K562 (cell line): ENCODE results near the gene CFAP97D2. TPM values are rescaled to one million over a fixed set of nuclear protein-coding genes. Genes with fewer than 3 reads are reported as not detected.

Experiments
- BCL6 ChIP-seq: fragments of 250-450 bp; sonication (Bioruptor Pico); IDR thresholded peaks from 2 replicates; pipeline ENCODE4 v1.4.0; 2020
- CEBPG ChIP-seq, 3 experiments: fragments of 200-800 bp in 1 of 3; sonication (Bioruptor generic) in 1 of 3; sonication (generic) in 1 of 3; formaldehyde crosslinking in 1 of 3; IDR thresholded peaks in 2 of 3; conservative IDR thresholded peaks in 1 of 3; 2 replicates each; pipeline versions ENCODE4 v1.6.1 to v1.8.0; 2016 to 2022; ENCODE audit warnings: missing compliant biosample characterization in 2 of 3, missing genetic modification characterization in 2 of 3, mild to moderate bottlenecking in 1 of 3, missing genetic modification reagents in 1 of 3
- DIDO1 ChIP-seq: fragments of 450-650 bp; IDR thresholded peaks from 2 replicates; pipeline ENCODE4 v1.6.1; 2016; ENCODE audit warnings: low read depth, missing biosample characterization, missing genetic modification characterization
- ELF1 ChIP-seq: fragments of 200-800 bp; sonication (Bioruptor generic); IDR thresholded peaks from 2 replicates; pipeline ENCODE4 v1.6.1; 2016; ENCODE audit warnings: missing genetic modification characterization, missing compliant biosample characterization
- EP300 ChIP-seq: IDR thresholded peaks from 2 replicates; pipeline ENCODE4 v1.6.1; 2012; ENCODE audit warnings: low read length, improper control_type of control experiment
- ETS2 ChIP-seq: IDR thresholded peaks from 2 replicates; pipeline ENCODE4 v1.6.1; 2016; ENCODE audit warnings: borderline replicate concordance, missing genetic modification characterization, mild to moderate bottlenecking, moderate library complexity, missing compliant biosample characterization; ENCODE audit not compliant: poor library complexity, severe bottlenecking
- HDAC1 ChIP-seq, 2 experiments: fragments of 450-650 bp; IDR thresholded peaks; 2 replicates each; pipeline ENCODE4 v1.6.1; 2016 to 2017; ENCODE audit warnings: inconsistent platforms in 1 of 2, mild to moderate bottlenecking in 1 of 2, moderate library complexity in 1 of 2
- MAFG ChIP-seq: fragments of 450-650 bp; conservative IDR thresholded peaks from 2 replicates; pipeline ENCODE4 v1.6.1; 2016; ENCODE audit warnings: missing genetic modification characterization, missing compliant biosample characterization
- MNT ChIP-seq, 2 experiments: fragments of 450-650 bp; conservative IDR thresholded peaks; 2 replicates each; pipeline ENCODE4 v1.6.1; 2017; ENCODE audit warnings: mild to moderate bottlenecking in 2 of 2, moderate library complexity in 2 of 2
- NCOR1 ChIP-seq: fragments of 450-650 bp; IDR thresholded peaks from 2 replicates; pipeline ENCODE4 v1.6.1; 2016; ENCODE audit warnings: mild to moderate bottlenecking, moderate library complexity
- NR1H2 ChIP-seq: sonication (generic); formaldehyde crosslinking; IDR thresholded peaks from 2 replicates; pipeline ENCODE4 v1.4.0; 2020; ENCODE audit warnings: mild to moderate bottlenecking, missing genetic modification reagents
- SMC3 ChIP-seq: conservative IDR thresholded peaks from 2 replicates; pipeline ENCODE4 v1.6.1; 2011; ENCODE audit warnings: low read depth, low read length, improper control_type of control experiment; ENCODE audit not compliant: insufficient read depth
- SNAPC5 ChIP-seq: fragments of 250-450 bp; sonication (Bioruptor Pico); IDR thresholded peaks from 2 replicates; pipeline ENCODE4 v1.8.0; 2021; ENCODE audit warnings: moderate library complexity, mild to moderate bottlenecking, inconsistent platforms
- SPI1 ChIP-seq: IDR thresholded peaks from 2 replicates; pipeline ENCODE4 v1.6.1; 2011; ENCODE audit warnings: low read depth, low read length, control low read depth, borderline replicate concordance
- TAF7 ChIP-seq: fragments of 450-650 bp; IDR thresholded peaks from 2 replicates; pipeline ENCODE4 v1.6.1; 2016; ENCODE audit warnings: missing genetic modification characterization, missing compliant biosample characterization
- YBX1 ChIP-seq: fragments of 450-650 bp; IDR thresholded peaks from 2 replicates; pipeline ENCODE4 v1.7.1; 2016; ENCODE audit warnings: mild to moderate bottlenecking
- ZFPM2 ChIP-seq: fragments of 250-450 bp; sonication (Bioruptor Pico); IDR thresholded peaks from 2 replicates; pipeline ENCODE4 v1.5.1; 2022; ENCODE audit warnings: mild to moderate bottlenecking
- ZNF277 ChIP-seq: fragments of 250-450 bp; sonication (Bioruptor Pico); IDR thresholded peaks from 2 replicates; pipeline ENCODE4 v1.8.0; 2022; ENCODE audit warnings: inconsistent platforms, mild to moderate bottlenecking, moderate library complexity, borderline replicate concordance
- ZNF316 ChIP-seq: fragments of 450-650 bp; IDR thresholded peaks from 2 replicates; pipeline ENCODE4 v1.6.1; 2016
- ZNF76 ChIP-seq: fragments of 250-450 bp; sonication (Bioruptor Pico); IDR thresholded peaks from 2 replicates; pipeline ENCODE4 v1.4.0; 2020; ENCODE audit warnings: mild to moderate bottlenecking, moderate library complexity, borderline replicate concordance
- polyA plus RNA-seq, 8 experiments: library from polyadenylated mRNA; depleted of rRNA in 4 of 8; stranded (reverse) in 5 of 8; unstranded in 3 of 8; fragments of >200 nt; fragmentation: Nextera tagmentation in 2 of 8; fragmentation: Illumina TruSeq in 1 of 8; extraction: Ambion mirVana in 2 of 8; extraction: Trizol in 1 of 8; gene quantifications; 2 replicates each; pipeline versions ENCODE4 v1.2.1 to v1.2.3, GENCODE V29; 2011 to 2014; ENCODE audit warnings: inconsistent platforms in 1 of 8, missing spikeins in 1 of 8
- total RNA-seq, 7 experiments: library from RNA; depleted of rRNA in 6 of 7; stranded (reverse); fragments of >200 nt in 6 of 7; fragmentation: Illumina TruSeq in 2 of 7; extraction: Trizol in 2 of 7; gene quantifications; 2 replicates each; pipeline versions ENCODE4 v1.2.1 to v1.2.3, GENCODE V29; 2011 to 2021; ENCODE audit warnings: low replicate concordance in 1 of 7
- TF ChIP-seq, protein P1 (sequence below): fragments of 450-650 bp; IDR thresholded peaks from 2 replicates; pipeline ENCODE4 v1.6.1; 2017; ENCODE audit warnings: antibody characterized with exemption
- TF ChIP-seq, protein P2 (sequence below), 2 experiments: fragments of 150-350 bp in 1 of 2; IDR thresholded peaks; 2 replicates each; pipeline ENCODE4 v1.6.1; 2012 to 2016; ENCODE audit warnings: low read depth in 2 of 2, low read length in 2 of 2, mild to moderate bottlenecking in 1 of 2, moderate library complexity in 1 of 2

CFAP97D2 gene
- total and polyA plus RNA-seq, 9 of the 15 experiments (the other 6 are each of a cell fraction or from before 2014, with no cell fraction given) = not detected

- no peak for TF ChIP-seq ZNF277 (CRISPR knock-in tag)
- no peak for TF ChIP-seq NR1H2 (CRISPR knock-in tag)
- TF ChIP-seq YBX1 = no peak
- no peak for TF ChIP-seq ETS2 (tag)
- TF ChIP-seq MNT (conservative IDR thresholded peaks at IDR 0.05) = no peak
- TF ChIP-seq EP300 = no peak
- no peak for TF ChIP-seq NCOR1
- no peak for TF ChIP-seq ELF1 (tag)
- TF ChIP-seq CEBPG (CRISPR knock-in tag; IDR thresholded peaks at IDR 0.05) = no peak
- no peak for TF ChIP-seq CEBPG (tag; conservative IDR thresholded peaks at IDR 0.05 in 1 of 2, IDR thresholded peaks at IDR 0.05 in 1 of 2)
- TF ChIP-seq TAF7 (tag) = no peak
- TF ChIP-seq SNAPC5 = no peak
- TF ChIP-seq BCL6 (CRISPR knock-in tag) = no peak
- no peak for TF ChIP-seq HDAC1 (IDR thresholded peaks at IDR 0.05)
- TF ChIP-seq, protein P1, sequence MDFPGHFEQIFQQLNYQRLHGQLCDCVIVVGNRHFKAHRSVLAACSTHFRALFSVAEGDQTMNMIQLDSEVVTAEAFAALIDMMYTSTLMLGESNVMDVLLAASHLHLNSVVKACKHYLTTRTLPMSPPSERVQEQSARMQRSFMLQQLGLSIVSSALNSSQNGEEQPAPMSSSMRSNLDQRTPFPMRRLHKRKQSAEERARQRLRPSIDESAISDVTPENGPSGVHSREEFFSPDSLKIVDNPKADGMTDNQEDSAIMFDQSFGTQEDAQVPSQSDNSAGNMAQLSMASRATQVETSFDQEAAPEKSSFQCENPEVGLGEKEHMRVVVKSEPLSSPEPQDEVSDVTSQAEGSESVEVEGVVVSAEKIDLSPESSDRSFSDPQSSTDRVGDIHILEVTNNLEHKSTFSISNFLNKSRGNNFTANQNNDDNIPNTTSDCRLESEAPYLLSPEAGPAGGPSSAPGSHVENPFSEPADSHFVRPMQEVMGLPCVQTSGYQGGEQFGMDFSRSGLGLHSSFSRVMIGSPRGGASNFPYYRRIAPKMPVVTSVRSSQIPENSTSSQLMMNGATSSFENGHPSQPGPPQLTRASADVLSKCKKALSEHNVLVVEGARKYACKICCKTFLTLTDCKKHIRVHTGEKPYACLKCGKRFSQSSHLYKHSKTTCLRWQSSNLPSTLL = no peak
- TF ChIP-seq, protein P2, sequence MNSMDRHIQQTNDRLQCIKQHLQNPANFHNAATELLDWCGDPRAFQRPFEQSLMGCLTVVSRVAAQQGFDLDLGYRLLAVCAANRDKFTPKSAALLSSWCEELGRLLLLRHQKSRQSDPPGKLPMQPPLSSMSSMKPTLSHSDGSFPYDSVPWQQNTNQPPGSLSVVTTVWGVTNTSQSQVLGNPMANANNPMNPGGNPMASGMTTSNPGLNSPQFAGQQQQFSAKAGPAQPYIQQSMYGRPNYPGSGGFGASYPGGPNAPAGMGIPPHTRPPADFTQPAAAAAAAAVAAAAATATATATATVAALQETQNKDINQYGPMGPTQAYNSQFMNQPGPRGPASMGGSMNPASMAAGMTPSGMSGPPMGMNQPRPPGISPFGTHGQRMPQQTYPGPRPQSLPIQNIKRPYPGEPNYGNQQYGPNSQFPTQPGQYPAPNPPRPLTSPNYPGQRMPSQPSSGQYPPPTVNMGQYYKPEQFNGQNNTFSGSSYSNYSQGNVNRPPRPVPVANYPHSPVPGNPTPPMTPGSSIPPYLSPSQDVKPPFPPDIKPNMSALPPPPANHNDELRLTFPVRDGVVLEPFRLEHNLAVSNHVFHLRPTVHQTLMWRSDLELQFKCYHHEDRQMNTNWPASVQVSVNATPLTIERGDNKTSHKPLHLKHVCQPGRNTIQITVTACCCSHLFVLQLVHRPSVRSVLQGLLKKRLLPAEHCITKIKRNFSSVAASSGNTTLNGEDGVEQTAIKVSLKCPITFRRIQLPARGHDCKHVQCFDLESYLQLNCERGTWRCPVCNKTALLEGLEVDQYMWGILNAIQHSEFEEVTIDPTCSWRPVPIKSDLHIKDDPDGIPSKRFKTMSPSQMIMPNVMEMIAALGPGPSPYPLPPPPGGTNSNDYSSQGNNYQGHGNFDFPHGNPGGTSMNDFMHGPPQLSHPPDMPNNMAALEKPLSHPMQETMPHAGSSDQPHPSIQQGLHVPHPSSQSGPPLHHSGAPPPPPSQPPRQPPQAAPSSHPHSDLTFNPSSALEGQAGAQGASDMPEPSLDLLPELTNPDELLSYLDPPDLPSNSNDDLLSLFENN (IDR thresholded peaks at IDR 0.05; ENCODE audit: low read depth in 2 of 2, low read length in 2 of 2) = no peak
- TF ChIP-seq SPI1 = no peak
- TF ChIP-seq ZFPM2 (CRISPR knock-in tag) = no peak
- peak; percentile 68 for TF ChIP-seq ZNF316
- TF ChIP-seq DIDO1 (tag) = no peak
- TF ChIP-seq SMC3 = no peak
- no peak for TF ChIP-seq ZNF76 (CRISPR knock-in tag)
- peak; percentile 81 for TF ChIP-seq MAFG (tag)
Observed at GRCh38 chr13:114241918-114242317, 62.9 kb downstream of the CFAP97D2 start (continued).
